ENCODE measurements around the gene KAT6B.

KAT6B gene

DNA sequence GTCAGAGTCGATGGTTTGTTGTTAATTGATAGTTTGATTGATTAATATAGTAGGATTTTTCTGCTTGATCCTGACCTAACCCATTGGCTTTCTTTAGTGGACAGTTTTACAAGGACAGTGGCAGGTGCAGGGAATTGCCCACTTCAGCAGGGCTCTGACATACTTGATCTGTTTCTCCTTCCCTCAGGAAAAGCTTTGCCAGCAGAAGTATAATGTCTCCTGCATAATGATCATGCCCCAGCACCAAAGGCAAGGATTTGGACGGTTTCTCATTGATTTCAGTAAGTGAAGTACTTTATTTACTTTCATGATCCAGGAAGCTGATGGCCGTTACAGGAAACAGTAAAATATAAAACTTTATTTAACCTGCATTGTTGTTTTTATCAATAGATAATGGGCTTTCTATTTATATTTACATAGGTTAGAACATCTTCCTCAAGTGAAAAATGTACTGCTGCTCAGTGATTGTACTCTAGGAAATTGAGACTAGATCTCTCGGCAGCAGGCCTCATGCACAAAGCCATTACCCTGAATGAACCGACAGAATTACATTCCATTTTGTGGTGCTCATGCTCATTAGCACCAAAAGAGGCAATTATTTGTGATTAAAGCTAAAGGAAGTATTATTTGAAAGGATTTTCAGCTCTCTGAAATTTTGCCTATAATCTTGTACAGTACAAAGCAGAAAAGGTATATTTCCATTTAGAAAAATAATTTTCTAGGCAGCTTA lies 162.6 kb downstream of the KAT6B start:
- Histone ChIP-seq H3K4me1 (ENCODE audit: low read depth, poor library complexity, severe bottlenecking) (peaks cover 52% of the 10 kb centered on the region), H3K4me3 (IDR thresholded peaks at IDR 0.05; ENCODE audit: insufficient read depth, low read depth, low read length) (no peak overlapping the region), H3K9ac (peak overlapping the region; percentile 18; the same call in 1 of the 2 replicates), H4K20me1 (ENCODE audit: insufficient read depth) (no peaks in the 10 kb centered on the region), H2AFZ (ENCODE audit: low read depth) (no peak overlapping the region), H3K4me2 (peak overlapping the region; percentile 91), H3K79me2 (ENCODE audit: insufficient read depth, low read depth) (no peaks in the 10 kb centered on the region), H3K27me3 (ENCODE audit: insufficient read depth, low read depth) (no peaks in the 10 kb centered on the region), H3K27ac (peak overlapping the region; percentile 62; the same call in 1 of the 2 replicates), H3K36me3 (ENCODE audit: insufficient read depth) (no peaks in the 10 kb centered on the region)
- TF ChIP-seq CTCF (conservative IDR thresholded peaks at IDR 0.05; ENCODE audit: low read depth, low read length), result no peak

DNA sequence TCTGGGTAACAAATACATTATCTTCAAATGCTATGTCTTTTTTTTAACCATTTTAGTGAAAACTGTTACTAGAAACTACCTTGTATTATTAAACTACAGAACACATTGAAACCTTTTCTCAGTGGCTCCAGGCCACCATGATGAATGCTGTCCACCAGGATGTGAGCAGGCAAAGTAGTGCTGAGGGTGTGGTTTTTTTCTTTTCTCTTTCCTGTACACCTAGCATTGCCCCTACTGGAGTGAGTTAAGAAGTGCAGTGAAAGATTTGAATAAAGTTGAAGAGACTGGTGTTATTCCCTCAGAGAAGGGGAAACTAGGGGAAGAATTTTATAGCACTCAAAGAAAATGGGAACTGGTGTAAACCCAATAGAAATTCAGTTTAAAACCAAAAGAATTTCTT lies 165.0 kb downstream of the KAT6B start:
- peak; percentile 77 for TF ChIP-seq CTCF (conservative IDR thresholded peaks at IDR 0.05; ENCODE audit: low read depth, low read length)

DNA sequence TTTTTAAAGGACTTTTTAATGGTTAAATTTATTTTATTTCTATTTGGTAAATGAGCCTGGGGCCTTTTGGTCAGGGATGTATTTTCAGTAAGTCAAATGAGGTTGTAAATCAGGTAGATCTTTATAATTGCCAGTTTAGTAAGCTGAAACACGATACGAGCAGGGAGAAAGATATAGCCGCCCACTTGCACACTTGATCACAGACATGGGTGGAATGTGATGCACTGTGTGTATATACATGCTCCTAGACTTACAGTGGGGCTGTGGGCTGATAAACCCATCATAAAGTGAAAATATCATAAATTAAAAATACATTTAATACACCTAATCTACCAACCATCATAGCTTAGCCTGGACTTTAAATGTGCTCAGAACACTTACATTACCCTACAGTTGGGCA lies 165.7 kb downstream of the KAT6B start:
- no peaks in the 10 kb centered on the region for H3K36me3 ChIP-seq (ENCODE audit: insufficient read depth)
- no peaks in the 10 kb centered on the region for H4K20me1 ChIP-seq (ENCODE audit: insufficient read depth)
- peaks cover 68% of the 10 kb centered on the region for H3K4me1 ChIP-seq (ENCODE audit: low read depth, poor library complexity, severe bottlenecking)
- H3K9ac ChIP-seq, result no peak overlapping the region
- TF ChIP-seq CTCF (conservative IDR thresholded peaks at IDR 0.05; ENCODE audit: low read depth, low read length), result no peak
- H3K79me2 ChIP-seq (ENCODE audit: insufficient read depth, low read depth), result no peaks in the 10 kb centered on the region
- H3K4me2 ChIP-seq, result 0 out of 2 replicates have a peak overlapping the region, but pooled peaks have one; percentile 16
- no peaks in the 10 kb centered on the region for H3K27me3 ChIP-seq (ENCODE audit: insufficient read depth, low read depth)
- no peak overlapping the region for H3K27ac ChIP-seq
- H3K4me3 ChIP-seq (IDR thresholded peaks at IDR 0.05; ENCODE audit: insufficient read depth, low read depth, low read length), result no peak overlapping the region
- H2AFZ ChIP-seq (ENCODE audit: low read depth), result no peak overlapping the region

More for the DNA sequence above, 165.0 kb downstream of the KAT6B start:
- Histone ChIP-seq H3K36me3 (ENCODE audit: insufficient read depth) (no peaks in the 10 kb centered on the region), H3K27ac (no peak overlapping the region), H3K9ac (no peak overlapping the region), H3K4me1 (ENCODE audit: low read depth, poor library complexity, severe bottlenecking) (peaks cover 74% of the 10 kb centered on the region), H4K20me1 (ENCODE audit: insufficient read depth) (no peaks in the 10 kb centered on the region), H3K27me3 (ENCODE audit: insufficient read depth, low read depth) (no peaks in the 10 kb centered on the region), H3K79me2 (ENCODE audit: insufficient read depth, low read depth) (no peaks in the 10 kb centered on the region), H2AFZ (ENCODE audit: low read depth) (no peak overlapping the region; the same call in 1 of the 2 replicates), H3K4me2 (0 out of 2 replicates have a peak overlapping the region, but pooled peaks have one; percentile 16), H3K4me3 (IDR thresholded peaks at IDR 0.05; ENCODE audit: insufficient read depth, low read depth, low read length) (no peak overlapping the region)

DNA sequence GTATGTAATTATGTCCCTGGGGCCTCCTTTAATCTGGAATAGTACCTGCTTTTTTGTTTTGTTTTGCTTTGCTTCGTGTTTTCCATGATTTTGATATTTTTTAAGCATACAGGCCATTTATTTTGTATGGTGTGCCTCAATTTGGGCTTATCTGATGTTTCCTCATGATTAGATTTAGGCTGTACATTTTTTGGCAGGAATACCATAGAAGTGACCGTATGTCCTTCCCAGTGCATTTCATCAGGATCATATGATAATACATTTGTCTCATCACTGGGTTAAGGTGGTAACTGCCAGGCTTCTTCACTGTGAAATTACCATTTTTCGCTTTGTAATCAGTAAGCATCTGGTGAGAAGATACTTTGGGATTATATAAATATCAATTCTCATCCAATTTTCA lies 167.2 kb downstream of the KAT6B start:
- Histone ChIP-seq H3K27ac (no peak overlapping the region), H3K4me3 (IDR thresholded peaks at IDR 0.05; ENCODE audit: insufficient read depth, low read depth, low read length) (no peak overlapping the region), H3K4me1 (ENCODE audit: low read depth, poor library complexity, severe bottlenecking) (peaks cover 52% of the 10 kb centered on the region), H4K20me1 (ENCODE audit: insufficient read depth) (no peaks in the 10 kb centered on the region), H3K4me2 (no peak overlapping the region), H2AFZ (ENCODE audit: low read depth) (no peak overlapping the region), H3K9ac (no peak overlapping the region), H3K36me3 (ENCODE audit: insufficient read depth) (no peaks in the 10 kb centered on the region), H3K27me3 (ENCODE audit: insufficient read depth, low read depth) (no peaks in the 10 kb centered on the region), H3K79me2 (ENCODE audit: insufficient read depth, low read depth) (no peaks in the 10 kb centered on the region)
- TF ChIP-seq CTCF (conservative IDR thresholded peaks at IDR 0.05; ENCODE audit: low read depth, low read length), result no peak

Data from KMS-11 (cell line).